HCT116 (cell line): ENCODE results near the gene MIA2. TPM values are rescaled to one million over a fixed set of nuclear protein-coding genes. Genes with fewer than 3 reads are reported as not detected.
"Not testable (repeated sequence)": the region's sequence is repeated elsewhere in the genome, so short reads cannot be mapped to it uniquely, and the experiment has no call there.

Experiments used
- ATAC-seq: fragments of 200-7000 bp; cut with Tn5 transposase; 2 replicates; pipeline ENCODE4 v1.9.1; 2020; ENCODE audit warnings: mild to moderate bottlenecking, moderate library complexity
- BruUV-seq: library from RNA; stranded (reverse); fragments of 400-500 nt; replicated peaks from 2 replicates; lab custom pipeline; 2021; lab: Mats Ljungman, UMichigan
- CTCF ChIA-PET: fragments of 300-600 bp; sonication (Branson Sonifier 250); formaldehyde crosslinking; loops from one replicate; lab custom pipeline; 2021; ENCODE audit warnings: antibody characterized with exemption; lab: Charles Lee
- POLR2A ChIA-PET: fragments of 300-600, 350-600 bp; sonication (Branson Sonifier 250); formaldehyde crosslinking; loops from one replicate; lab custom pipeline; 2021; ENCODE audit warnings: antibody characterized with exemption; lab: Charles Lee
- RAD21 ChIA-PET, 2 experiments: fragments of 300-600 bp; sonication (Branson Sonifier 250); formaldehyde crosslinking; loops; one replicate each; lab custom pipeline; 2023; ENCODE audit warnings: low total read pairs in 2 of 2; ENCODE audit not compliant: uncharacterized antibody in 2 of 2, unreplicated experiment in 2 of 2, low non-redundant PET in 1 of 2; lab: Charles Lee
- DNase-seq: peaks from one replicate; pipeline ENCODE4 v3.0.0-alpha.2; 2010; ENCODE audit warnings: low read depth, low spot score
- H2AFZ ChIP-seq: fragments of 200-600 bp; shearing (Covaris generic), sonication (generic); 2 replicates; pipeline ENCODE4 v1.6.1; 2017; ENCODE audit warnings: low read depth, mixed run types, mixed read lengths, antibody characterized with exemption, low read length; ENCODE audit not compliant: poor library complexity, severe bottlenecking
- H3K27ac ChIP-seq: 2 replicates; pipeline ENCODE4 v1.5.1; 2012; ENCODE audit warnings: low read depth, low read length
- H3K27me3 ChIP-seq: fragments of 200-600 bp; sonication (generic); 2 replicates; pipeline ENCODE4 v1.6.1; 2016; ENCODE audit warnings: mixed run types, low read length, mixed read lengths; ENCODE audit not compliant: insufficient read depth
- H3K36me3 ChIP-seq, 2 experiments: fragments of 200-500 bp in 1 of 2; fragments of 200-600 bp in 1 of 2; sonication (Bioruptor generic) in 1 of 2; sonication (generic) in 1 of 2; 2 replicates each; pipeline versions ENCODE4 v1.5.1 to v1.6.1; 2014 to 2016; ENCODE audit warnings: low read length in 2 of 2, inconsistent platforms in 1 of 2, mixed read lengths in 1 of 2, mixed run types in 1 of 2; ENCODE audit not compliant: insufficient read depth in 2 of 2, control insufficient read depth in 1 of 2
- H3K4me1 ChIP-seq, 2 experiments: fragments of 200-600 bp in 1 of 2; sonication (generic) in 1 of 2; 2 replicates each; pipeline versions ENCODE4 v1.5.1 to v1.6.1; 2012 to 2017; ENCODE audit warnings: low read length in 2 of 2, inconsistent platforms in 1 of 2, mild to moderate bottlenecking in 1 of 2, mixed read lengths in 1 of 2, mixed run types in 1 of 2, moderate library complexity in 1 of 2; ENCODE audit not compliant: insufficient read depth in 2 of 2, control insufficient read depth in 1 of 2
- H3K4me2 ChIP-seq: fragments of 200-600 bp; sonication (generic); 2 replicates; pipeline ENCODE4 v1.6.1; 2017; ENCODE audit warnings: mixed run types, low read length, mixed read lengths
- H3K4me3 ChIP-seq, 2 experiments: fragments of 200-600 bp in 1 of 2; sonication (generic) in 1 of 2; replicated peaks in 1 of 2; 2 replicates each; pipeline ENCODE4 v1.5.1; 2011 to 2016; ENCODE audit warnings: low read length in 2 of 2, control low read depth in 1 of 2, low read depth in 1 of 2, mild to moderate bottlenecking in 1 of 2, mixed read lengths in 1 of 2, mixed run types in 1 of 2
- H3K79me2 ChIP-seq: fragments of 200-600 bp; sonication (generic); 2 replicates; pipeline ENCODE4 v1.6.1; 2017; ENCODE audit warnings: mild to moderate bottlenecking, mixed run types, low read length, moderate library complexity, mixed read lengths; ENCODE audit not compliant: insufficient read depth
- H3K9ac ChIP-seq: fragments of 200-600 bp; sonication (generic); 2 replicates; pipeline ENCODE4 v1.6.1; 2016; ENCODE audit warnings: low read length, mixed read lengths
- H3K9me2 ChIP-seq: fragments of 200-600 bp; sonication (generic), shearing (Covaris generic); 2 replicates; pipeline ENCODE4 v1.6.1; 2017; ENCODE audit warnings: mixed run types, mild to moderate bottlenecking, moderate library complexity; ENCODE audit not compliant: insufficient read depth
- H3K9me3 ChIP-seq, 2 experiments: fragments of 200-500 bp in 1 of 2; fragments of 200-600 bp in 1 of 2; sonication (Bioruptor generic) in 1 of 2; sonication (generic) in 1 of 2; 2 replicates each; pipeline ENCODE4 v1.6.1; 2014 to 2017; ENCODE audit warnings: low read length in 2 of 2, mixed read lengths in 2 of 2, inconsistent platforms in 1 of 2, low read depth in 1 of 2, mild to moderate bottlenecking in 1 of 2, mixed run types in 1 of 2, moderate library complexity in 1 of 2; ENCODE audit not compliant: control insufficient read depth in 1 of 2, insufficient read depth in 1 of 2
- H4K20me1 ChIP-seq: fragments of 200-600 bp; sonication (generic), shearing (Covaris generic); 2 replicates; pipeline ENCODE4 v1.6.1; 2017; ENCODE audit warnings: mixed run types, mild to moderate bottlenecking, moderate library complexity; ENCODE audit not compliant: insufficient read depth
- EZH2phosphoT487 ChIP-seq: fragments of 200-600 bp; IDR thresholded peaks from 2 replicates; pipeline ENCODE4 v1.6.1; 2018; ENCODE audit warnings: antibody characterized with exemption, borderline replicate concordance
- JUND ChIP-seq: IDR thresholded peaks from 2 replicates; pipeline ENCODE4 v1.6.1; 2012
- POLR2A ChIP-seq: IDR thresholded peaks from 2 replicates; pipeline ENCODE4 v1.7.0; 2011; ENCODE audit warnings: borderline replicate concordance; ENCODE audit not compliant: insufficient read depth, insufficient read length; ENCODE audit errors: extremely low read depth
- RAD21 ChIP-seq: IDR thresholded peaks from 2 replicates; pipeline ENCODE4 v1.6.1; 2012; ENCODE audit warnings: low read depth, mild to moderate bottlenecking
- SIN3A ChIP-seq: IDR thresholded peaks from 2 replicates; pipeline ENCODE4 v1.6.1; 2012; ENCODE audit warnings: low read depth
- SP1 ChIP-seq: IDR thresholded peaks from 2 replicates; pipeline ENCODE4 v1.6.1; 2012; ENCODE audit warnings: low read depth
- ZFX ChIP-seq: fragments of 450-650 bp; IDR thresholded peaks from 2 replicates; pipeline ENCODE4 v1.6.1; 2017
- intact Hi-C: fragments of 100-400 bp; cut with micrococcal nuclease; formaldehyde crosslinking; loops from 2 replicates; pipeline ENCODE4 v1.10.0; 2022
- total RNA-seq: library from RNA; stranded (reverse); gene quantifications from one replicate; pipeline ENCODE4 v1.2.1, GENCODE V29; 2021; ENCODE audit not compliant: unreplicated experiment
- TF ChIP-seq, protein P1 (sequence below), 3 experiments: fragments of 200-600 bp in 1 of 3; sonication (generic) in 1 of 3; IDR thresholded peaks in 2 of 3; conservative IDR thresholded peaks in 1 of 3; 2 replicates each; pipeline ENCODE4 v1.5.1; 2012 to 2017; ENCODE audit warnings: low read depth in 2 of 3, low read length in 2 of 3, antibody characterized with exemption in 1 of 3, borderline replicate concordance in 1 of 3, control low read depth in 1 of 3, mild to moderate bottlenecking in 1 of 3, mixed read lengths in 1 of 3, mixed run types in 1 of 3, moderate library complexity in 1 of 3; ENCODE audit not compliant: insufficient read depth in 1 of 3

Gene MIA2
- total RNA-seq, 1 experiment from 2014 or later: 31.1 TPM

GRCh38 chr14:39258782-39259545 lies 25.2 kb downstream of the MIA2 start:
- ATAC-seq: no peak
- Histone ChIP-seq H3K4me2 (no peak overlapping the region), H3K79me2 (no peaks in the 10 kb centered on the region), H3K9me3 (no peaks in the 10 kb centered on the region), H3K27ac (no peak overlapping the region), H3K27me3 (no peaks in the 10 kb centered on the region), H4K20me1 (no peaks in the 10 kb centered on the region), H3K36me3 (no peaks in the 10 kb centered on the region), H3K9ac (no peak overlapping the region), H2AFZ (no peak overlapping the region), H3K9me2 (no peaks in the 10 kb centered on the region), H3K4me3 (no peak overlapping the region), H3K4me1 (0 out of 4 replicates have a peak, but pooled peaks cover 0 to 3% of the 10 kb centered on the region in 2 experiments)
- DNase-seq: no peak
- CTCF ChIA-PET: no interaction called here
- TF ChIP-seq EZH2phosphoT487 (no peak), RAD21 (no peak), SP1 (no peak), SIN3A (no peak), JUND (no peak), ZFX (no peak), POLR2A (no peak)
- TF ChIP-seq, protein P1, sequence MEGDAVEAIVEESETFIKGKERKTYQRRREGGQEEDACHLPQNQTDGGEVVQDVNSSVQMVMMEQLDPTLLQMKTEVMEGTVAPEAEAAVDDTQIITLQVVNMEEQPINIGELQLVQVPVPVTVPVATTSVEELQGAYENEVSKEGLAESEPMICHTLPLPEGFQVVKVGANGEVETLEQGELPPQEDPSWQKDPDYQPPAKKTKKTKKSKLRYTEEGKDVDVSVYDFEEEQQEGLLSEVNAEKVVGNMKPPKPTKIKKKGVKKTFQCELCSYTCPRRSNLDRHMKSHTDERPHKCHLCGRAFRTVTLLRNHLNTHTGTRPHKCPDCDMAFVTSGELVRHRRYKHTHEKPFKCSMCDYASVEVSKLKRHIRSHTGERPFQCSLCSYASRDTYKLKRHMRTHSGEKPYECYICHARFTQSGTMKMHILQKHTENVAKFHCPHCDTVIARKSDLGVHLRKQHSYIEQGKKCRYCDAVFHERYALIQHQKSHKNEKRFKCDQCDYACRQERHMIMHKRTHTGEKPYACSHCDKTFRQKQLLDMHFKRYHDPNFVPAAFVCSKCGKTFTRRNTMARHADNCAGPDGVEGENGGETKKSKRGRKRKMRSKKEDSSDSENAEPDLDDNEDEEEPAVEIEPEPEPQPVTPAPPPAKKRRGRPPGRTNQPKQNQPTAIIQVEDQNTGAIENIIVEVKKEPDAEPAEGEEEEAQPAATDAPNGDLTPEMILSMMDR (IDR thresholded peaks at IDR 0.05 in 2 of 3, conservative IDR thresholded peaks at IDR 0.05 in 1 of 3; ENCODE audit: borderline replicate concordance in 1 of 3, insufficient read depth in 1 of 3, low read depth in 2 of 3, low read length in 2 of 3): no peak
- POLR2A ChIA-PET: interaction anchor here (1.3 kb wide), 1 partner anchor 8 kb away, joined by 4 read pairs; no protein-coding TSS in a partner anchor
- intact Hi-C loops: no loop called here
- no TSS peak for BruUV-seq
- RAD21 ChIA-PET: interaction anchor here in 1 of 2 experiments (0.6 kb wide), 1 partner anchor 126 kb away, joined by 7 read pairs; no protein-coding TSS in a partner anchor

GRCh38 chr14:39260161-39260560 lies 26.4 kb downstream of the MIA2 start:
- BruUV-seq, H3K9me3 ChIP-seq, CTCF ChIA-PET, H3K9me2 ChIP-seq, H3K4me2 ChIP-seq, H3K79me2 ChIP-seq, H3K27ac ChIP-seq, intact Hi-C loops, ATAC-seq, H2AFZ ChIP-seq, H3K4me3 ChIP-seq, H4K20me1 ChIP-seq, RAD21 ChIA-PET, H3K9ac ChIP-seq, H3K27me3 ChIP-seq, POLR2A ChIA-PET, DNase-seq, H3K36me3 ChIP-seq: not testable (repeated sequence)
- H3K4me1 ChIP-seq: peaks cover 4 to 14% of the 10 kb centered on the region in 2 experiments

- H3K9me3 ChIP-seq, H3K79me2 ChIP-seq, H4K20me1 ChIP-seq, H3K9me2 ChIP-seq, H3K36me3 ChIP-seq, H3K4me3 ChIP-seq, H3K4me2 ChIP-seq, CTCF ChIA-PET, ATAC-seq, POLR2A ChIA-PET, H2AFZ ChIP-seq, DNase-seq, BruUV-seq, H3K9ac ChIP-seq, RAD21 ChIA-PET, H3K27ac ChIP-seq, intact Hi-C loops, H3K27me3 ChIP-seq: not testable (repeated sequence)
- H3K4me1 ChIP-seq: peaks cover 11 to 26% of the 10 kb centered on the region in 2 experiments
Measured at GRCh38 chr14:39262214-39262613, 28.5 kb downstream of the MIA2 start.
